HG02943 (cell line): ENCODE data around the gene POR.

Experiments
- ATAC-seq: cut with Tn5 transposase; IDR thresholded peaks from one replicate; pipeline ENCODE4 v1.9.1; 2021; ENCODE audit warnings: mild to moderate bottlenecking, low read depth, moderate library complexity; ENCODE audit not compliant: unreplicated experiment

The POR gene

DNA sequence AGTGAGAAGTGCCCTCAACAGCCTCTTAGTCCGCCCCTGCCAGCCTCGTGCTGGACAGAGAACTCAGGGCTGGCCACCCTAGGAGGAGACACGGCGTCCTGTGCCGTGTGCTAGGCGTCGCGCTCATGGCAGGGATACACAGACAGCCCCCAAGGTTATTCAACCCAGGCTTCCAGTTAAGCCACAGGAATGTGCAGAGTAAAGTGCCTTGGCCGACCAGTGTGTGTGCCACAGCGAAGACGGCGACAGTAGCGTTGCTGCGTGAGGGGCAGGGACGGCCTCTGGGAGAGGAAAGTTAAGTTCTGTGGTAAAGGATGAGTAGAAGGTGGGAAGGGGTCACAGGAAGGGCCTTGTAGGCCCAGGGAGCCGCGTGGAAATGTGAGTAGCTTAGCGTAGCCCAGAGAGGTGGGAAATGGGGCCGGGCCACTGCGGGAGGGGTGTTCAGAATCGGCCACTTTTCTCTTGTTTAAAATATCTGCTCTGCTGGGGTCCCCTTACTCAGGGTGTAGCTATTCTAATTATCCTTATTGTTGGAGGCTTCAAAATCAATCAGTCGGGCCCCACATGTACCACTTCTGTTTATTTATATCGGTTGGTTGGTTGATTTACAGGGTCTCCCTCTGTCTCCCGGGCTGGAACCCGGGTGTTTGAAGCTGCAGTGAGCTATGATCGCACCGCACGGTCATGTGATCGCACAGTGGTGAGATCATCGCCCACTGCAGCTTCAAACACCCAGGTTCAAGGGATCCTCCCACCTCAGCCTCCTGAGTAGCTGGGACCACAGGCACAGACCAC lies 54.9 kb downstream of the POR start:
- no peak for ATAC-seq

DNA sequence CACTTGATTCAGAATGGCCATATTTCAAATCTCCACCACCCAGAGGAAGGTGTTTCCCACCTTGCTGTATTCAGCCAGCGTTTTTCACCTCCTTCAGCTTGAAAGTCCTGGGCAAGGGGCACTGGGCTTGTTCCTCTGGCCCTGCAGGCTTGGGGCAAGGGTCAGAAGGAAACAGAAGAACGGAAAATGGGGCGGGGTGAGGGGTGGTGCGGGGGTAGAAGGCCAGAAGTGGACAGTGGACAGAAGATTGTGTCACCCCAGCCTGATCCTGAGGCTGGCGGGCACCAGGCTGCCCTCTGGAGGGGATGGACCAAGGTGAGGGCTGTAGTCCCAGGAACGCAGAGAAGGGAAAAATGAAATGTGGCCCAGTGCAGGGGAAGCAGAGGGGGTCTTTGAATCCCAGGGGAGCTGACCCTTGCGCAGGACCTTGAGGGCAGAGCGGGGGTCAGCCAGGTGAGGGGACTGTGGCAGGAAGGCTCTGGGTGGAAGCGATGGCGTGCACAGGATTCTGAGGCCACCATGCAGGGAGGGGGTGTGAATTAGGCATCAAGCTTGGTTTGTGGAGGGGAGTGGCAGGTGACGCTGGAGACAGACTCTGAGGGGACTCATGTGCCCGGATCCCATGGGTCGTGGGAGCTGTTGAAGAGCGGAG lies 56.5 kb downstream of the POR start:
- no peak for ATAC-seq

DNA sequence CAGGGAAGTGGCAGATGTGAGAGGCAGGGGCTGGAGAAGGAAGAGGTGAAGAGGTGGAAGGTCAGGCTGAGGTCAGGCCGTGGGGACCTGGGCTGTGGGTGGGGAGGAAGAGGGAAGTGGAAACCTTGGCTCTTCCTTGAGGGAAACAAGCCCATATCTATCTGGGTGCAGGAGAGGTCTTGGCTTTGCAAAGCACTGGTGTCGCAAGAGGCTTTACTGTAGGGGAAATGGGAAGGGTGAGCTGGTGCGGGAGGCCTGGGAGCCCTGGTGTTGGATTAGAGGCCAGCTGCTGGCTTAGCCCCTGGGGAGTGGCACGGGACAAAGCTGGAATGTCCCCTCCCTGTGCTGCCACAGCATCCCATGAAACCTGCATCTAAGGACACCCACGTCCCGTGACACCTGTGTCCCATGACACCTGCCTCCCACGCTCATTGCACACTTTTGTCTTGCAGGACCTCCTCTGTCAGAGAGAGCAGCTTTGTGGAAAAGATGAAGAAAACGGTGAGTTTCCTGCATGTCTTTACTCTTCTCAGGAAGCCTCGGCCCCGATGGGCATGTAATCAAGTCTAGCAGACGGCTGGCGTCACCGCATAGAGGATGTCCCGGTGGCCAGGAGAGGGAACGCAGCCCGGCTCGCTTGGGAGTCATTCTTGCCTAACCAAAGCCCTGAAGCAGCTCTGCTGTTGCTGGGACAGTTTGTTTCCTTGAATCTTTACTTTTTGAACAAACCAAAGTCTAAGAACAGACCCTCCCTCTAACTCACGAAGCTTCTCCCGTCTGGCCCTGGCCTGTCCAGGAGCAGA lies 57.2 kb downstream of the POR start:
- no peak for ATAC-seq

DNA sequence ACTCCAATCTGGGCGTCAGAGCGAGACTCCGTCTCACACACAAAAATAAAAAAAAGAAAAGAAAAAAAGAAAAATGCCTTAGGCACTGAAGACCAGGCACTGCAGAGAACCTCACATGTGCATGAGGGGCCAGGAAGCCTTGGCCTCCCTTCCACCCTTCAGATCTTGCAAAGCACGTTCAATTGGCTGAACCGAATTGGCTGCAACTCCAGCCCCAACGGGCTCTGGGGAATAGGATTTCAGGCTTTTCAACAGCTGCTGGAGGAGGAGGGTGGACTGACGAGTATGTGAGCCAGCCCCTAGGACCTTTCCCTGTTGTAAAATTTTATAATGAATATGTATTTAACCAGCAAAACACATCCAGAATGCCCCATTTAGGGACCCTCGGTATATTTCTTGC lies 62.8 kb downstream of the POR start:
- no peak for ATAC-seq

DNA sequence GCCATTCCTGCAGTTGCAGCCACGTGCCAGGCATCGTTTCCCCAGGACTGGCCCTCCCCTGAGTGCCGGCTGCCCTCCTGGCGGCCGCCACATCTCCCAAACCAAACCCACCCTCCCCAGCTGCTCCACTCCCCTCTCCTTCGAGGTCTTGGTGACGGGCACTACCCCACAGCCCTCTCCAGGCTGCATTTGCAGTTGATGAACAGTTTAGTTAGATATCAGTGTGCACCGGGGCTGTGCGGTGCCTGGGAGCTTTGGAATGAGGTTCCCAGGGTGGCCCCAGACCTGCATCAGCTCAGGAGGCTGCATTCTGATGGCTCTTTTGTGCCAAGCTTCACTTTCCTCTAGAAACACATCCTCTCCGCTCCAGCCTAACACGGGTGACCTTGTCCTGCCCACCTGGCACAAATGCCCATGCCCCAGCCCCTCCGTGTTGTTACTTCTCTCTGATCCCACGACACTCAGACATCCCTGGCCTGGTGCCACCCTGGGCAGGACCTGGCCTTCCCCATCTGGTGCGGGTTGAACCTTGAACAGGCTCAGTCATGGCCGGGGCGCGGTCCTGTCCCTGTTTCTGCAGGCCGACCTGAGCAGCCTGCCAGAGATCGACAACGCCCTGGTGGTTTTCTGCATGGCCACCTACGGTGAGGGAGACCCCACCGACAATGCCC lies 64.9 kb downstream of the POR start:
- ATAC-seq, result no peak

DNA sequence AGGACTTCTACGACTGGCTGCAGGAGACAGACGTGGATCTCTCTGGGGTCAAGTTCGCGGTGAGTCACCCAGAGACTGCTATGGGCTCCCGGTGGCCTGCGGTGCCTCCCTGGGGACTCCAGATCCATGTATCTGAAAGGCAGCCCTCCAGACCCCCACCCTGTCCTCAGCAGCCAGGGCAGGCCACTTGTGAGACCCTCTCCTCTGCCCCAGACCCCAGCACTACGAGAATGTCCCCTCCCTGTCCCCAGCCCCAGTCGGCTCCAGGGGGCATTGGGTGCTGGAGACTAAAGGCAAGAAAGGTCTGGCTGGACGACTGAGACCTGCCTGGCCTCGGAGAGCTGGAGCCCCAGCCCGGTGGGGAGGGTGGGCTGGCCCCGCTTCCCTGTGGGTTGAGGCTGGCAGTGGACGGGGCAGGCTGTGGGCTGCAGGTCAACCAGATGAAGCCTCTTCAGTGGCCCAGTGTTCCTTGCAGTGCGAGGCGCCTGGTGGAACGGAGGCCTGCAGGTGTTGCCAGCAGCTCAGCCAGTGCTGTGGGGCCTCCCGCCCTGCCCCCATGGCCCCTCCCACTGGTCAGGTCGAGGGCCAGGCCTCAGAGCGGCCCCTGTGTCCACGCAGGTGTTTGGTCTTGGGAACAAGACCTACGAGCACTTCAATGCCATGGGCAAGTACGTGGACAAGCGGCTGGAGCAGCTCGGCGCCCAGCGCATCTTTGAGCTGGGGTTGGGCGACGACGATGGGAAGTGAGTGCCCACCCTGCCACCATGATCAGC lies 65.7 kb downstream of the POR start:
- no peak for ATAC-seq

DNA sequence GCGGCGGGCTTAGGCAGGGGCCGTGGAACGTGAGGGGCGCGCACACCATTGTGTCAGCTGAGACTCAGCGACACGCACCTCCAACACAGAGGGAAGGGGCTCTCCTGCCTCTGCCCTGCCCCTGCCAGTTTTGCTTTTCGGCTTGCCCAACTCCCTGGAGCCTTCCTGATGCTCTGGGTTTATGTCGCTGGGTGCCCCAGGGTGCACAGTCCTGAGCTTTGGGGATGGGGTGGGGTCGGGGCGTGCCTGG lies 66.2 kb downstream of the POR start:
- no peak for ATAC-seq

DNA sequence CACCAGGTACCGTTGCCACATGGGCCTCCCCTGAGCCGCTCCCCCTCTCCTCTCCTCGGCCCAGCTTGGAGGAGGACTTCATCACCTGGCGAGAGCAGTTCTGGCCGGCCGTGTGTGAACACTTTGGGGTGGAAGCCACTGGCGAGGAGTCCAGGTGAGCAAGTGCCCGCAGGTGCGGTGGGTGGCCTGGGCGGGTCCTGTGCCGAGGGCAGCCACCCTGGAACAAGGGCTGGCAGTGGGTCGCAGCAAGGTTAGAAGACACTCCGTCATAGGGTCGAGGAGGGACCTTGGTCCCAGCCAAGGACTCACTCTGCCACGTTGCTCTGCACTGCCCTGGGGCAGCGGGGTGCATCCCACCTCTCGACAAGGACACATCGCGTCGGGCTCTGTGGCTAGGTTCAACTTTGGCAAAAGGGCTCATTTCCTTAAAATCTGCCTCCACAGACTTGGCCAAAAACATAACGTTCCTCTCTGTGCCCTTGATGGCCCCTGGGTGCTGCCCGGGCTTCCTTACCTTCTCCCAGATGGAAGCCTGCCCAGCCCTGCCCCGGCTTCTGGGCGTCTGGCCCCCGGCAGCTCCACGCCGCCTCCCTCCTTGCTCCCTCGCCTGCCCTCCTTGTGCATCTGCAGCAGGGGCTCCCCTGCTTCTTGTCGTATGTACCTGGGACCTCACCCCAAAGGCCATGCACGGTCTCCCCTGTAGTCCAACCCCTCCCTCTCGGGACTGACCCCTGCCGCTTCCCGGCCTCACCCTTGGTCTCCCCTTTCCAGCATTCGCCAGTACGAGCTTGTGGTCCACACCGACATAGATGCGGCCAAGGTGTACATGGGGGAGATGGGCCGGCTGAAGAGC lies 66.7 kb downstream of the POR start:
- no peak for ATAC-seq

DNA sequence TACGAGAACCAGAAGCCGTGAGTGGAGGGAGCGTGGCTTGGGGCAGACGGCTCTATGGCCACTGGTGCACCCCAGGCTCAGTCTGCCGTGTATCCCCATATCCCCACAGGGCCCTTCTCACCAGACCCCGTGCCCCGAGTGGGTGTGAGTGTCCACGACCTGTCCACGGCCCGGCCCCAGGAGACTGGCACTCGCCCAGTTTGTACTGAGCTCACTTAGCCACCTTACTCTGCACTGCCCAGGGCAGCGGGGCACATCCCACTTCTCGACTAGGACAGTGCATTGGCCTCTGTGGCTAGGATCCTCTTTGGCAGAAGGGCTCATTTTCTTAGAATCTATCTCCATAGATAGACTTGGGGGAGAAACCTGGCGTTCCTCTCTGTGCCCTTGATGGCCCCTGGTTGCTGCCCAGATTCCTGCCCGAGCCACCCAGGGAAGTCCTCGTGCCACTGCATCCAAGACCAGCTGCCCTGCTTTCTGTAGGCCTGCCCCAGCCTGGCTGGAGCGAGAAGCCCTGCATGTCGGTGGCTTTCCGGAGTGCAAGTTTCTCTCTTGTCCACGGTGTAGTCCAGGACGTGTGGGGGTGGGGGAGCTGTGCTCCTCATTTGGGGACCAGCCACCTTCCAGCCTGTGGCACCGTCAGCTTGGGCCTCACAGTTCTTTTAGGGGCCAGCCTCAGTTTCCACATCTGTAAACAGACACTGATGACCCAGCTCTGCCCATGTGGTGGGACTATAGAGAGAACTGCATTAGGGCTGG lies 67.5 kb downstream of the POR start:
- no peak for ATAC-seq

DNA sequence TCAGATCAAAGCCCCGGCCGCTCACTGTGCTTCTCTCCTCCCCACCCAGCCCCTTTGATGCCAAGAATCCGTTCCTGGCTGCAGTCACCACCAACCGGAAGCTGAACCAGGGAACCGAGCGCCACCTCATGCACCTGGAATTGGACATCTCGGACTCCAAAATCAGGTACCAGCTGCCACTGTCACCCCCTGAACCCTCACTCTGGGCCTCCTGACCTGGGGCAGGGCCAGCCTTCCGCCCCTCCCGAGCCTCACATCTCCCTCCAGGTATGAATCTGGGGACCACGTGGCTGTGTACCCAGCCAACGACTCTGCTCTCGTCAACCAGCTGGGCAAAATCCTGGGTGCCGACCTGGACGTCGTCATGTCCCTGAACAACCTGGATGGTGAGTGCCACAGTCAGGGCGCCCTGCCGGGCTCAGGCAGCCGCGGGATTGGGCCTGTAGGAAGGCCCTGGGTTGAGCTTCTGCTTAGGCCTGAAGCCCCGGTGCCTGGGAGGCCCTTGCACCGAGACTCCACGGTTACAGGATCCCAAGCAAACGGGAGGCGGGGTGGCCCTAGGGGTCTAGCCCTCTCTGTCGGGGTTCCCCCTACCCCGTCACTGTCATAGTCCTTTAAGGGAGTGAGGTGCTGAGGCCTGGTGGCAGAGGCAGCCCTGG lies 68.6 kb downstream of the POR start:
- no peak for ATAC-seq

DNA sequence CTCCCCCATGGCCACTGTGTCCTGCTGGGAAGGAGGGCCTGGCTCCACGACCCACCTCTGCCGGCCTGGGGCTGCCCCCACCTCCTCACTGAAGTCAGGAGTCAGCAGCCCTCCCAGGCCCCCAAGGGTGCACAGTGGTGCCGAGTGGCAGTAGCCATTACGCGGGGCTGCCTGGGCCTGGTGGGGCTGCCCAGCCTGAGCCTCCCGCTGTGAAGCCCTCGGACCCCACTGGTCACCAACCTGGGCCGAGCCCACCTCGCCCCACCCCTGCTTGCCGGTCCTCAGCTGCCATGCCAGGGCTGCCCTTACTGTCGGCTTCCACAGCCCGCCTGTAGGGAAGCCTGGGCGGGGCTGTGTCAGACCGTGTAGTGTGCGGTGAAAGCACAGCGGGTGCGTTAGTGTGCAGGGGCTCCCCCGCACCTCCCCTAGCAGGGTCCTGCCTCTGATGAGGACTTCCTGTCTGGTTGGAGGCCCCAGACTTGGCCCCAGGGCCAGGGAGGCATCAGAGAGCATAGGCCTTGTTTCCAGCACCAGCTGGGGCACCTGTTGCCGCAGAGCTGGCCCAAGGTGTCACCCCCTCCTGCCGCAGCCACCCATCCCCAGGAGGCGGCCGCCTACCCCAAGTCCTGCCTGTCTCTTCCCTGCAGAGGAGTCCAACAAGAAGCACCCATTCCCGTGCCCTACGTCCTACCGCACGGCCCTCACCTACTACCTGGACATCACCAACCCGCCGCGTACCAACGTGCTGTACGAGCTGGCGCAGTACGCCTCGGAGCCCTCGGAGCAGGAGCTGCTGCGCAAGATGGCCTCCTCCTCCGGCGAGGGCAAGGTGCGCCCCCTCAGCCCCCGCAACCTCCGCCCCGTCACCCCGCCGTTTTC lies 69.4 kb downstream of the POR start:
- no peak for ATAC-seq

DNA sequence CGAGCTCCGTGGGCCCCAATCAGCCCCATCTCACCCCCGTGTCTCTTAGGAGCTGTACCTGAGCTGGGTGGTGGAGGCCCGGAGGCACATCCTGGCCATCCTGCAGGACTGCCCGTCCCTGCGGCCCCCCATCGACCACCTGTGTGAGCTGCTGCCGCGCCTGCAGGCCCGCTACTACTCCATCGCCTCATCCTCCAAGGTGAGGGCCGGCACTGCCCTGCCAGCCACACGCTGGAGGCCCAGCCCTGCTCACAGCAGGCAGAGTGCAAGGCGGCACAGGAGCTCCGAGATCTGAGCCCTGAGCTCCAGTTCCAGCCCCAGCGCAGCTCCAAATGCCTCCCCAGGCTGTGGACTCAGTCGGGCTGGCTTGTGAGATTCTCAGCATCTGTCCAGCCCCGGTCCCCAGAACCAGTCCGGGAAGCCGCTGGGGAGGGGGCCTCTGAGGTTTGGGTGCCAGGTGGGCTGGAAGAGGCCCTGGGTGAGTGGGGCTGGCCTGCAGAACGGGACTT lies 70.1 kb downstream of the POR start:
- ATAC-seq, result no peak

DNA sequence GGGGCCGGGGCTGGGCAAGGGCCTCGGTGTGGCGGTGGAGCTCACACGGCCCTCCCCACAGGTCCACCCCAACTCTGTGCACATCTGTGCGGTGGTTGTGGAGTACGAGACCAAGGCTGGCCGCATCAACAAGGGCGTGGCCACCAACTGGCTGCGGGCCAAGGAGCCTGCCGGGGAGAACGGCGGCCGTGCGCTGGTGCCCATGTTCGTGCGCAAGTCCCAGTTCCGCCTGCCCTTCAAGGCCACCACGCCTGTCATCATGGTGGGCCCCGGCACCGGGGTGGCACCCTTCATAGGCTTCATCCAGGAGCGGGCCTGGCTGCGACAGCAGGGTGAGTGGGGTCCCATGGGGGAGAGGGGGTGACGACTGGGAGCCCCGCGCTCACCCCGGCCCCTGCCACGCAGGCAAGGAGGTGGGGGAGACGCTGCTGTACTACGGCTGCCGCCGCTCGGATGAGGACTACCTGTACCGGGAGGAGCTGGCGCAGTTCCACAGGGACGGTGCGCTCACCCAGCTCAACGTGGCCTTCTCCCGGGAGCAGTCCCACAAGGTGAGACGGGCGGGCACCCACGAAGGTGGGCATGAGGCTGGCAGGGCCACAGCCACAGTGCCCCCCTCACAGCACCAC lies 70.7 kb downstream of the POR start:
- ATAC-seq, result no peak

DNA sequence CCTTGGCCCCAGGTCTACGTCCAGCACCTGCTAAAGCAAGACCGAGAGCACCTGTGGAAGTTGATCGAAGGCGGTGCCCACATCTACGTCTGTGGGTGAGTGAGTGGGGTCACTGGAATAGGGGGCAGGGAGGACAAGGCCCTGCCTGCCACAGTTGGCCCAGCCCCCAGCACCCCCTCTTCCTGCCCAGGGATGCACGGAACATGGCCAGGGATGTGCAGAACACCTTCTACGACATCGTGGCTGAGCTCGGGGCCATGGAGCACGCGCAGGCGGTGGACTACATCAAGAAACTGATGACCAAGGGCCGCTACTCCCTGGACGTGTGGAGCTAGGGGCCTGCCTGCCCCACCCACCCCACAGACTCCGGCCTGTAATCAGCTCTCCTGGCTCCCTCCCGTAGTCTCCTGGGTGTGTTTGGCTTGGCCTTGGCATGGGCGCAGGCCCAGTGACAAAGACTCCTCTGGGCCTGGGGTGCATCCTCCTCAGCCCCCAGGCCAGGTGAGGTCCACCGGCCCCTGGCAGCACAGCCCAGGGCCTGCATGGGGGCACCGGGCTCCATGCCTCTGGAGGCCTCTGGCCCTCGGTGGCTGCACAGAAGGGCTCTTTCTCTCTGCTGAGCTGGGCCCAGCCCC lies 71.3 kb downstream of the POR start:
- no peak for ATAC-seq

DNA sequence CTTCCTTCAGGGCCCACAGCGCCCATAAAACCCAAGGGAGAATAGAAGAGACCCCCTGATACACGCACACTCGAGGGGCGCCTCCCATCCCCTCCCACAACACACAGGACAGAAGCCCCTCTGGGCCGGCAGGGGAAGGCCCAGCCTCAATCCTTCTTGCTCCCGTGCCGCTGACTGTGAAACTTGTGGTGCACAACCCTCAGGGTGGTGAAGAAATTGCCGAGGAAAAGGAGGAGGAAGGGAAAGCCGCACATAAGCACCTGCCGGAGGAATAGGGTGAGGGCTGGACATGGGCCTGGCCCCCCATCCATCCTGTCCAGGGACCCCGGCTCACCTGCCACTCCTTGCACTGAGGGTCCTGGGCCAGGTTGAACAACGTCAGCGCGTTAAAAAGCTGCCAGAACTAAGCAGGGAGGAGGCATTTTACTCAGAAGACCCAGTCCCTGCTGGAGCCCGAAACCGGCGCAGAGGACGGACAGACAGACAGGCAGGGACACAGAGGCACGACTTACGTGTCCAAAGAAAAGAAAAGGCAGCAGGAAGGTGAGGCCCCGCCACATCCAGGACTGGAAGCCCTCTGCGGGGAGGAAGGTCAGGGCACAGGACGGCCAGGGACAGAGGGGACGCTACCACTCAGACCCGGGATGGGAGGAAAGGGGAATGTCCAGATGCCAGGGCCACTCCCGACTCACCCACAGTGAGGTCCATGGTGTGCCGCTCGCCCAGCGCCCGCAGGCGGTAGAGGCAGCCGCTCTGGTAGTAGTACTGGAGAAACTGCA lies 72.3 kb downstream of the POR start:
- ATAC-seq, result no peak
